H1 (cell line): ENCODE measurements around the gene THAP4. TPM values are rescaled to one million over a fixed set of nuclear protein-coding genes. Genes with fewer than 3 reads are reported as not detected.
A peak's percentile ranks its signal among the peaks of the same experiment; 100 is the strongest.

Source experiments
- CTCF ChIA-PET: fragments of 300-600 bp; sonication (Branson Sonifier 250); formaldehyde crosslinking; loops from one replicate; lab custom pipeline; 2021; ENCODE audit not compliant: partially characterized antibody; lab: Charles Lee
- POLR2A ChIA-PET: fragments of 300-600 bp; sonication (Branson Sonifier 250); formaldehyde crosslinking; loops from one replicate; lab custom pipeline; 2021; ENCODE audit warnings: inconsistent platforms; ENCODE audit not compliant: partially characterized antibody; lab: Charles Lee
- DNase-seq, 2 experiments: peaks; one replicate each; pipeline versions ENCODE4 v3.0.0 to v3.0.0-alpha.2; 2010 to 2022; ENCODE audit warnings: low spot score in 2 of 2, low read depth in 1 of 2, mixed read lengths in 1 of 2
- FAIRE-seq: peaks from 2 replicates; lab custom pipeline; 2011; peaks lifted over from hg19 to GRCh38; lab: Jason Lieb, UNC
- H2AFZ ChIP-seq: 2 replicates; pipeline ENCODE4 v1.8.1; 2012; ENCODE audit warnings: low read length, inconsistent platforms
- H2AK5ac ChIP-seq: 2 replicates; pipeline ENCODE4 v1.6.1; 2013; ENCODE audit warnings: low read depth, low read length
- H2BK120ac ChIP-seq: replicated peaks from 2 replicates; pipeline ENCODE3; 2013; ENCODE audit warnings: low read depth, low read length, inconsistent platforms
- H2BK12ac ChIP-seq: 2 replicates; pipeline ENCODE4 v1.6.1; 2013; ENCODE audit warnings: low read depth, low read length
- H2BK15ac ChIP-seq: 2 replicates; pipeline ENCODE4 v1.6.1; 2013; ENCODE audit warnings: low read length
- H2BK20ac ChIP-seq: 2 replicates; pipeline ENCODE4 v1.6.1; 2013; ENCODE audit warnings: low read length
- H2BK5ac ChIP-seq: 2 replicates; pipeline ENCODE4 v1.6.1; 2013; ENCODE audit warnings: low read depth, low read length
- H3K14ac ChIP-seq: 2 replicates; pipeline ENCODE4 v1.6.1; 2013; ENCODE audit warnings: inconsistent platforms; ENCODE audit not compliant: insufficient read length
- H3K18ac ChIP-seq: 2 replicates; pipeline ENCODE4 v1.6.1; 2013; ENCODE audit warnings: low read length; ENCODE audit errors: extremely low read depth
- H3K23ac ChIP-seq: 2 replicates; pipeline ENCODE4 v1.6.1; 2013; ENCODE audit warnings: inconsistent platforms; ENCODE audit not compliant: insufficient read length
- H3K23me2 ChIP-seq: 2 replicates; pipeline ENCODE4 v1.6.1; 2013; ENCODE audit warnings: low read depth, low read length
- H3K27ac ChIP-seq: 2 replicates; pipeline ENCODE4 v1.6.1; 2011; ENCODE audit warnings: low read depth, low read length, inconsistent platforms
- H3K27me3 ChIP-seq, 4 experiments: replicated peaks in 1 of 4; 1 replicate in 1 of 4; 2 replicates in 3 of 4; pipeline versions ENCODE4 v1.6.1 to v1.8.1; 2011 to 2013; ENCODE audit warnings: low read length in 3 of 4, mild to moderate bottlenecking in 3 of 4, inconsistent platforms in 2 of 4, mixed read lengths in 2 of 4, moderate library complexity in 1 of 4; ENCODE audit not compliant: control insufficient read depth in 3 of 4, insufficient read depth in 3 of 4; ENCODE audit errors: extremely low read depth in 1 of 4
- H3K36me3 ChIP-seq, 4 experiments: 2 replicates each; pipeline versions ENCODE4 v1.6.1 to v1.8.1; 2011 to 2013; ENCODE audit warnings: mild to moderate bottlenecking in 4 of 4, low read length in 3 of 4, moderate library complexity in 2 of 4, control low read depth in 1 of 4, inconsistent platforms in 1 of 4; ENCODE audit not compliant: insufficient read depth in 4 of 4, control insufficient read depth in 2 of 4
- H3K4ac ChIP-seq: replicated peaks from 2 replicates; pipeline ENCODE3; 2013; ENCODE audit warnings: low read length, low read depth, mixed read lengths, inconsistent platforms; ENCODE audit not compliant: insufficient read length
- H3K4me1 ChIP-seq, 4 experiments: replicated peaks in 1 of 4; 1 replicate in 1 of 4; 2 replicates in 3 of 4; pipeline versions ENCODE4 v1.6.1 to v1.8.1; 2011 to 2013; ENCODE audit warnings: low read length in 3 of 4, inconsistent platforms in 2 of 4, mixed read lengths in 1 of 4; ENCODE audit not compliant: insufficient read depth in 4 of 4, control insufficient read depth in 3 of 4
- H3K4me2 ChIP-seq, 2 experiments: 2 replicates each; pipeline versions ENCODE4 v1.6.1 to v1.8.1; 2011 to 2013; ENCODE audit warnings: low read depth in 2 of 2, low read length in 2 of 2, control low read depth in 1 of 2, inconsistent platforms in 1 of 2, mild to moderate bottlenecking in 1 of 2; ENCODE audit not compliant: insufficient read depth in 1 of 2
- H3K4me3 ChIP-seq, 4 experiments: fragments of 200-600, 300-600 bp in 1 of 4; sonication (generic), shearing (Covaris generic), sonication (Bioruptor Twin) in 1 of 4; 2 replicates each; pipeline versions ENCODE4 v1.5.1 to v1.8.1; 2011 to 2016; ENCODE audit warnings: low read length in 4 of 4, low read depth in 3 of 4, control low read depth in 2 of 4, inconsistent platforms in 2 of 4, mild to moderate bottlenecking in 2 of 4, mixed read lengths in 1 of 4, moderate library complexity in 1 of 4; ENCODE audit not compliant: insufficient read depth in 2 of 4; ENCODE audit errors: extremely low read depth in 1 of 4
- H3K56ac ChIP-seq: replicated peaks from 2 replicates; pipeline ENCODE3; 2013; ENCODE audit warnings: low read depth, mild to moderate bottlenecking, mixed read lengths, low read length, inconsistent platforms; ENCODE audit not compliant: insufficient read length
- H3K79me1 ChIP-seq: 2 replicates; pipeline ENCODE4 v1.6.1; 2013; ENCODE audit warnings: low read depth, low read length, control low read depth
- H3K79me2 ChIP-seq, 2 experiments: 2 replicates each; pipeline versions ENCODE4 v1.6.1 to v1.8.1; 2012 to 2013; ENCODE audit warnings: low read length in 2 of 2, mild to moderate bottlenecking in 2 of 2, inconsistent platforms in 1 of 2; ENCODE audit not compliant: insufficient read depth in 2 of 2, control insufficient read depth in 1 of 2
- H3K9ac ChIP-seq, 4 experiments: replicated peaks in 1 of 4; 1 replicate in 1 of 4; 2 replicates in 3 of 4; pipeline versions ENCODE4 v1.6.1 to v1.8.1; 2011 to 2013; ENCODE audit warnings: low read depth in 3 of 4, low read length in 3 of 4, control low read depth in 2 of 4, mild to moderate bottlenecking in 2 of 4, moderate library complexity in 2 of 4, inconsistent platforms in 1 of 4; ENCODE audit errors: extremely low read depth in 1 of 4
- H3K9me3 ChIP-seq, 2 experiments: 2 replicates each; pipeline versions ENCODE4 v1.6.1 to v1.8.1; 2012 to 2013; ENCODE audit warnings: mild to moderate bottlenecking in 2 of 2, moderate library complexity in 2 of 2, control low read depth in 1 of 2, inconsistent platforms in 1 of 2, low read depth in 1 of 2, low read length in 1 of 2, mixed read lengths in 1 of 2; ENCODE audit not compliant: insufficient read depth in 2 of 2
- H4K20me1 ChIP-seq, 2 experiments: replicated peaks in 1 of 2; 2 replicates each; pipeline versions ENCODE3 to v1.8.1; 2011 to 2013; ENCODE audit warnings: inconsistent platforms in 2 of 2, low read length in 2 of 2, mild to moderate bottlenecking in 1 of 2; ENCODE audit not compliant: insufficient read depth in 2 of 2, control insufficient read depth in 1 of 2
- H4K5ac ChIP-seq: 2 replicates; pipeline ENCODE4 v1.6.1; 2013; ENCODE audit warnings: low read length, low read depth, mixed read lengths, inconsistent platforms; ENCODE audit not compliant: insufficient read length
- H4K8ac ChIP-seq: 2 replicates; pipeline ENCODE4 v1.8.0; 2013; ENCODE audit warnings: mild to moderate bottlenecking, moderate library complexity, low read length, inconsistent platforms; ENCODE audit not compliant: insufficient read depth; ENCODE audit errors: extremely low read depth
- H4K91ac ChIP-seq: replicated peaks from 2 replicates; pipeline ENCODE3; 2013; ENCODE audit warnings: low read length, mixed read lengths, inconsistent platforms; ENCODE audit not compliant: insufficient read length
- CEBPB ChIP-seq: IDR thresholded peaks from 2 replicates; pipeline ENCODE4 v1.6.1; 2012; ENCODE audit warnings: low read depth, low read length
- SP4 ChIP-seq: IDR thresholded peaks from 2 replicates; pipeline ENCODE4 v1.6.1; 2012; ENCODE audit warnings: low read length, inconsistent platforms
- ZNF274 ChIP-seq: IDR thresholded peaks from 2 replicates; pipeline ENCODE4 v1.7.0; 2012; ENCODE audit warnings: low read length, borderline replicate concordance; ENCODE audit errors: extremely low read depth
- WGBS, 2 experiments: shearing (Covaris generic) in 1 of 2; methylation state at CpG; one replicate each; pipeline versions ENCODE4 v1.1.6 to v1.1.7; 2013 to 2015; ENCODE audit warnings: low lambda C conversion rate in 2 of 2, mixed read lengths in 2 of 2, inconsistent platforms in 1 of 2, low coverage in 1 of 2, missing lambda C conversion rate in 1 of 2; ENCODE audit not compliant: insufficient replicate concordance in 2 of 2, insufficient coverage in 1 of 2, insufficient read length in 1 of 2; ENCODE audit errors: extremely low coverage in 1 of 2, missing lambda C conversion rate in 1 of 2; 5-methylcytosine and 5-hydroxymethylcytosine counted together
- polyA plus RNA-seq, 7 experiments: library from polyadenylated mRNA; depleted of rRNA in 3 of 7; stranded (reverse) in 5 of 7; unstranded in 2 of 7; fragments of >200 nt in 5 of 7; fragments of 200-250 nt in 2 of 7; gene quantifications; 1 replicate in 5 of 7; 2 replicates in 1 of 7; 4 replicates in 1 of 7; pipeline versions ENCODE4 v1.2.1 to v1.2.3, GENCODE V29; 2011 to 2013; ENCODE audit warnings: missing spikeins in 2 of 7, mixed read lengths in 2 of 7
- total RNA-seq: library from RNA; stranded (reverse); fragmentation: NEBNext Ultra II Directional; extraction: Animal tissue kit (Norgen Biotek cat#: 25700); gene quantifications from 2 replicates; pipeline ENCODE4 v1.2.1, GENCODE V29; 2021

The THAP4 gene
- total and polyA plus RNA-seq, 2 of the 8 experiments (the other 6 are each of a cell fraction or from before 2014, with no cell fraction given): 78.9 to 83.6 TPM

GRCh38 chr2:241561832-241562231 lies 75.1 kb downstream of the THAP4 start:
- Histone ChIP-seq H3K14ac (no peak overlapping the region), H4K91ac (no peak overlapping the region), H3K27me3 (no peaks in the 10 kb centered on the region; a peak in 1 of 7 replicates), H3K4me3 (no peak overlapping the region), H4K5ac (no peak overlapping the region), H2BK15ac (no peak overlapping the region), H3K4ac (no peak overlapping the region), H2AK5ac (no peak overlapping the region), H3K9me3 (0 out of 4 replicates have a peak, but pooled peaks cover 0 to under 1% of the 10 kb centered on the region in 2 experiments), H3K4me2 (no peak overlapping the region), H3K79me2 (peaks cover 0 to 5% of the 10 kb centered on the region in 2 experiments; a peak in 1 of 4 replicates), H2BK20ac (0 out of 2 replicates have a peak overlapping the region, but pooled peaks have one; percentile 18), H4K20me1 (peaks cover 6 to 18% of the 10 kb centered on the region in 2 experiments), H3K27ac (no peak overlapping the region), H3K36me3 (no peaks in the 10 kb centered on the region), H3K56ac (no peak overlapping the region), H2BK120ac (no peak overlapping the region), H2AFZ (no peak overlapping the region), H3K23ac (no peak overlapping the region), H3K4me1 (peaks cover 0 to 10% (median 3%) of the 10 kb centered on the region in 4 experiments; a peak in 4 of 7 replicates), H3K23me2 (peaks cover 8% of the 10 kb centered on the region; the same call in 1 of the 2 replicates), H2BK12ac (peak overlapping the region; percentile 60; the same call in 1 of the 2 replicates), H2BK5ac (no peak overlapping the region), H3K79me1 (peaks cover 5% of the 10 kb centered on the region), H4K8ac (peak overlapping the region; percentile 25; the same call in 1 of the 2 replicates), H3K9ac (no peak overlapping the region), H3K18ac (no peak overlapping the region)
- WGBS, 2 experiments: 92% methylated on average over 9 of the region's 18 CpGs; no CpG with 5 or more reads in 1 of the 2 experiments
- DNase-seq (no peak), FAIRE-seq (no peak)
- POLR2A ChIA-PET: no interaction called here
- CTCF ChIA-PET: no interaction called here
- TF ChIP-seq CEBPB: no peak
- no peak for TF ChIP-seq SP4
- no peak for TF ChIP-seq ZNF274
